ENCODE measurements around the gene EPO.
"Not testable (repeated sequence)": the region's sequence is repeated elsewhere in the genome, so short reads cannot be mapped to it uniquely, and the experiment has no call there.

Gene EPO

DNA sequence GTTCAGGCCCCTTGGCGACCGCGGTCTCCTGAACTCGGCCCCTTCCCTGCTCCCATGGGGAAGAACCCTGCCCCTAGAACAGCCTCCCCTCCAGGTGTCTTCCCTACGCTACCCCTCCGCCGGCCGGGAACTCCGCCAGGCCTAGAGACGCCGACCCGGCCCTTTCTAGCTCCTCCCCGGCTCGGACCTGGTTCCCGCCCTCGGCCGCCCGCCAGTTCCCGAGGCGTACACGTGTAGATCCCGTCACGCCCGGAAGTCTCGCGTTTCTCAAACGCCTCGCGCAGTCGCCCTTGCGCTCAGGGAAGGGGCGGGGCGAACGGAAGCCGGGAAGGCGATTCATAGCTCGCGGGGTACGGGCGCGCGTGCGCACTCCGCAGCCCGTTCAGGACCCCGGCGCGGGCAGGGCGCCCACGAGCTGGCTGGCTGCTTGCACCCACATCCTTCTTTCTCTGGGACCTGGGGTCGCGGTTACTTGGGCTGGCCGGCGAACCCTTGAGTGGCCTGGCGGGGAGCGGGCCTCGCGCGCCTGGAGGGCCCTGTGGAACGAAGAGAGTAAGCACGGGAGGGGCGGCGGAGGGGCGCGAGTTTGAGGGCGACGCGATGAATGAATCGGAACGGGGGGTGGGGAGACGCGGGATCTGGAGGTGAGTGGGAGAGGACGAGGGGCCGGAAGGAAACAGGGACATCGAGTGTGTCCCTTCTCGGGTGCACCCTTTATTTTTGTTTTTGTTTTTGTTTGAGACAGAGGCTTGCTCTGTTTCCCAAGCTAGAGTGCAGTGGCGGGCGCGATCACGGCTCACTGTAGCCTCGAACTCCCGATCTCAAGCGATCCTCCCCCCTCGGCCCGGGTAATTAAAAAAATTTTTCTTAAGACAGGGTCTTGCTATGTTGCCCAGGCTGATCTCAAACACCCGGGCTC is 14.3 kb upstream of the EPO start, which contains the start of gene POP7:
Gene POP7, plus strand, starts transcription at position 369 of the 919 bp plus-strand sequence. CDS start 710 bp downstream, outside the sequence.
- peak; percentile 98 for DNase-seq

- DNase-seq, result no peak
Measured at GRCh38 chr7:100706672-100707311, 13.5 kb upstream of the EPO start.

DNA sequence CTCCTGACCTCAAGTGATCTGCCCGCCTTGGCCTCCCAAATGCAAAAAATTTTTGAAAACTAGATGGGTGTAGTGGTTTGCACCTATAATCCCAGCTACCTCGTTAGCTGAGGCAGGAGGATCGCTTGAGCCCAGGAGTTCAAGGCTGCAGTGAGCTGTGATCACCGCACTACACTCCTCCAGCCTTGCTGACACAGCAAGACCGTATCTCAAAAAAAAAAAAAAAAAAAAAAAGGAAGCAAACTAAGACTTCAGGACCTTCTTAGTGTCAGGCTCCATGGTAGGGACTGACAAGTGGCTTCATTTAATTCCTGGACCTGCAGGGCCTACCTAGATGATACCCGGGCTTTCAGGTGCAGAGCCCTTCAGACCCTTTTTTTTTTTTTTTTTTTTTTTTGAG is 11.9 kb upstream of the EPO start:
- no peak for DNase-seq

- DNase-seq, result no peak
Measured at GRCh38 chr7:100710452-100710851, 9.8 kb upstream of the EPO start.

DNA sequence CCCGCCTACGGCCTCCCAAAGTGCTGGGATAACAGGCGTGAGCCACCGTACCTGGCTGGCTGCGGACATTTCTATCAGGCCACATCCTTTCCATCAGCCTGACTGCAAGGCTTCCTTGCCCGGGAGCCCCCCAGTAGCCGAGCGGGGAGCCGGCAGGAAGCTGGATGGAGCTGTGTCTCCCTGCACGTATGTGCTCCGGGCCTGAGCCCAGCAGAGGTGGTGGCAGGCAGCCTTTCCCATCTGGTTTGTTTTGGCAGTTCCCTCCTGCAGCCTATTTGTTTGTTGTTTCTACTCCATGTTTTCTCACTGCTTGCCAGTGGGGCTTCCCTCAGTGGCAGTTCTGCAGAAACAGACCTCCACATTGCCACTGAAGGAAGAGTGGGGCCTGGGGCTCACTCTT is 8.9 kb upstream of the EPO start:
- DNase-seq, result no peak

DNA sequence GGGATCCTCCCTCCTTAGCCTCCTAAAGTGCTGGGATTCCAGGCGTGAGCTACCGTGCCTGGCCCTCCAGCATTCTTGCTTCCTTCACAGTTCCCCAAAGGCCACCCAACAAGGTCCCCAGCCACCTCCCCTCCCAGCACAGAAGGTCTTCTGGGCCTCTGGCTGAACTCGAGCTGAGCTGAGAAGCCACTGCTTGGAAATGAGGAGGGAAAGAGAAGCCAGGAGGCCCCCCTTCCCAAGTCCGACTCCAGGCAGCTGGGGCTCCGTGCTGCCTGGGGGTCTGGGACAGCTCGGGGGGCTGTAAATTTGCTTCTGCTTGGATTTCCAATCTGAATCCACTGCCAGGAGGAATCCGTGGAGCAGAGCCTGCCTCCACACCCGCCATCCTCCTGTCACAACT is 5.5 kb upstream of the EPO start:
- no peak for DNase-seq

GRCh38 chr7:100717073-100717472 is 3.2 kb upstream of the EPO start:
- not testable (repeated sequence) for DNase-seq

- peak; percentile 49 for DNase-seq
Measured at GRCh38 chr7:100719523-100720278, 567 bp upstream of the EPO start.

GRCh38 chr7:100720671-100721504 is 620 bp downstream of the EPO start:
- DNase-seq, result no peak

DNA sequence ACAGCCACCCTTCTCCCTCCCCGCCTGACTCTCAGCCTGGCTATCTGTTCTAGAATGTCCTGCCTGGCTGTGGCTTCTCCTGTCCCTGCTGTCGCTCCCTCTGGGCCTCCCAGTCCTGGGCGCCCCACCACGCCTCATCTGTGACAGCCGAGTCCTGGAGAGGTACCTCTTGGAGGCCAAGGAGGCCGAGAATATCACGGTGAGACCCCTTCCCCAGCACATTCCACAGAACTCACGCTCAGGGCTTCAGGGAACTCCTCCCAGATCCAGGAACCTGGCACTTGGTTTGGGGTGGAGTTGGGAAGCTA is 1.2 kb downstream of the EPO start:
- DNase-seq, result no peak

GRCh38 chr7:100722480-100723212 is 2.4 kb downstream of the EPO start:
- no peak for DNase-seq

DNA sequence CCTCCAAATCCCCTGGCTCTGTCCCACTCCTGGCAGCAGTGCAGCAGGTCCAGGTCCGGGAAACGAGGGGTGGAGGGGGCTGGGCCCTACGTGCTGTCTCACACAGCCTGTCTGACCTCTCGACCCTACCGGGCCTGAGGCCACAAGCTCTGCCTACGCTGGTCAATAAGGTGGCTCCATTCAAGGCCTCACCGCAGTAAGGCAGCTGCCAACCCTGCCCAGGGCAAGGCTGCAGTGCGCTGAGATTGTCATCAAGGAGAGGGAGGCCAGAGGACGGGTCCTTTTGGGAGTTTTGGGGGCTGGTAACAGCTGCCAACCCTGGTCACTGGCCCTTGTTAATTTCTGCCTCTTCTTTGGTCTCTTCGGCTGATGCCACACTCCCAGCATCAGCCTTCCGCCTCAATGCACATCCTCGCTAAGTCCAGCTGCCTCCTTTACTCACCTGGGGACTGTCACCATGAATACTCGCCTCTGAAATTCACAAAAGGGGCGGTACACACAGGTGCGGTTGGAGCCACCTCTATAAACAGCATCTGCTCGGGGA is 3.5 kb downstream of the EPO start:
- DNase-seq, result peak; percentile 0

- peak; percentile 0 for DNase-seq
Measured at GRCh38 chr7:100724364-100724763, 4.1 kb downstream of the EPO start.

DNA sequence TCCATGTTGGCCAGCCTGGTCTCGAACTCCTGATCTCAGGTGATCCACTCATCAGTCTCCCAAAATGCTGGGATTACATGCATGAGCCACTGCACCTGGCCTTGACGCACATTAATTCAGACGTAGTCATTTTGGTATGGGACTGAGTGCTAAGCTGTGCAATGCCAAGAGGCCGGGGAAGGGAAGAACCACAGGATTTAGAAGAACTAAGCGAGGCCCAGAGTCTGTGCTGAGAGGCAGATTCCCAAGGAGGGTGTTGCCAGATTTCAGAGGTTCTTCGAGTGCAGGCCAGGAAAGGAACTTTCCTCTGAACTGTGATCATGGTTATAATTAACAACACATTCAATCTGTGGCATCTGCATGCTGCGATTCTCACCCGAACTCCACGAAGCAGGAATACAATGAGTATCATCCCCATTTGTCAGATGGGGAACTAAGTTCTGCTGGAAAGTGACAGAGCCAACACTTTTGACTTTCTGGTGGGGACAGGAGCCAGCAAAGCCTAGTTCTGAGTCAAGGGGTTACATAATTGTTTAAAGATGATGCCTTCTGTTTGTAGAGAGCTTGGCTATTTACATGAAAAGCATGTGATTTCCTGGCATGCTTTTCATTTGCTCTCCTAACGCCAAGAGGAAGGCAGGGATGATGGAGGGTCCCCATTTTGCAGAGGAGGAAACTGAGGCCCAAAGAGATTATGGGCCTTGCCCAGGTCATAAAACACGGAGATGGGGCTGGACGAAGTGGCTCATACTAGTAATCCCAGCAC is 6.9 kb downstream of the EPO start:
- peak; percentile 93 for DNase-seq

DNA sequence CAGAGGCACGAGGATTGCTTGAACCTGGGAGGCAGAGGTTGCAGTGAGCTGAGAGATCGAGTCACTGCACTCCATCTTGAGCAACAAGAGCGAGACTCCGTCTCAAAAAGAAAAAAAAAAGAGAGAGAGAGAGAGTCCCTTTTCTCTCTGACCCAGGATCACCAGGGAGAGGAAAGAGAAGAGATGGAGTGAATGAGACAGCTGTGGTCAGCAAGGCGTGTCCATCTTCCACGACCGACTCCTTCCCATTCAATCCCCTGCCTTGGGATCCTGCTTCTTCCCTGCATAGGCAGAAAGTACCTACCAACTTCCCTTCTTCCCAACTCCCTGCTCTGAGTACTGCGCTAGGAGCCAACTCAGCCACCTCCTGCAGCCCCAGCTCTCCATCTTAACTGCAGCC is 7.9 kb downstream of the EPO start:
- no peak for DNase-seq

DNA sequence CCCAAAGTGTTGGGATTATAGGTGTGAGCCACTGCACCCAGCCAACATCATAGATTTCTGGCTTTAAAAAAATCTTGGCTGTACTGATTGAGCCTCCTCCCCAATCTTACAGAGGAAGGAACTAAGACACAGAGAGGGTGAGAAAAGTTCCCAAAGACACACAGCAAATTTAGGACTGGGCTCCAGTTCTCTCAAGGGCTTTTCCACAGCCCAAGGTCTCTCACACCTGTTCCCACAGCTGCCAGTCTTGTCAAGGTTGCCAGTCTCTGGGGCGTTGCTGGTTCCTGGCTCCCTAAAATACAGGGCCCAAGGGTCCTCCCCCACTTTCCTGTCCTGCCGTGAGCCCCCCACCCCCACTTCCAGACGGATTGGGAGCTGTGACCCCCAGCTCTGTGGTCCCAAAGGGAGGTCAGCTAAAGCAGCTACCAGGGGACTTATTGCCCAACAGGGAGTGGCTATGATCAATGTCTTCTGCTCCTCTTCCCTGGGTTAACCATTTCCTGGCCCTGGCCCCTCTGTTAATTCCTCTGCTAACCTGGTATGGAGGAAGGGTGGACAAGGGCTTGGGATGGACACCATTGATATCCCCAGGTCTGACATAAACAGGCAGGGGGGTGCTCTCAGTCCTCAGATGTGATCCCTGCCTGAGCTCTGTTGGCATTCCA is 10.0 kb downstream of the EPO start:
- DNase-seq, result no peak

DNA sequence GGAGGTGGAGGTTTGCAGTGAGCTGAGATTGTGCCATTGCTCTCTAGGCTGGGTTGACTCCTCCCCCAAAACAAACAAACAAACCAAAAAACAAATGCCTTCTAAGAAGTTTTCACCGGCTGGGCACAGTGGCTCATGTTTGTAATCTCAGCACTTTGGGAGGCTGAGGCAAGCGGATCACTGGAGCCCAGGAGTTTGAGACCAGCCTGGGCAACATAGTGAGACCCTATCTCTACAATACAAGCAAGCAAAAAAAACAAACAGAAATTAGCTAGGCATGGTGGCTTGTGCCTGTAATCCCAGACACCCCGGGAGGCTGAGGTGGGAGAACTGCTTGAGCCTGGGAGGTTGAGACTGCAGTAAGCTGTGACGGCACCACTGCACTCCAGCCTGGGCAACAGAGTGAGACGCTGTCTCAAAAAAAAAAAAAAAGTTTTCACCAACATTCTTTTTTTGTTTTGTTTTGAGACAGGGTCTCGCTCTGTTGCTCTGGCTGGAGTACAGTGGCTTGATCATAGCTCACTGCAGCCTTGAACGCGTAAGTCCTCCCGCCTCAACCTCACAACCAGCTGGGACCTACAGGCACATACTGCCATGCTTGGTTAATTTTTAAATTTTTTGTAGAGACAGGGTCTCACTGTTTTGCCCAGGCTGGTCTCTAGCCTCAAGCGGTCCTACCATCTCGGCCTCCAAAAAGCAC is 11.8 kb downstream of the EPO start:
- DNase-seq, result no peak

DNA sequence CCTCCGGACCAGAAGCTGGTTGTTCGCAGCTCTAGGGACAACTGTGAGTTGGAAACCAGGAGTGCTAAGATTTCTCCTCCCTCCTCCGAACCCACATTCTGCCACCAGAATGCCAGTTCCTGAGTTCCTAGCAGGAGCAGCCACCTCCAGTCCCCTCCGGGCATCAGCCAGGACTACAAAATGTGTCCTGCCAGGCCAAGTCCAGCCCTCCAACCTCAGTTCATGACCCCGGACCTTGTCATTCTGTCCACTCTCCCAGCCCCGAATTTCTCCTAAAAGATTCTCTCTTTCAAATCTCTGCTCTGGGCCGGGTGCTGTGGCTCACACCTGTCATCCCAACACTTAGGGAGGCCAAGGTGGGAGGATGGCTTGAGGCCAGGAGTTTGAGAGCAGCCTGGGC is 15.5 kb downstream of the EPO start:
- DNase-seq, result no peak

GRCh38 chr7:100736671-100737070 is 16.4 kb downstream of the EPO start:
- no peak for DNase-seq

DNA sequence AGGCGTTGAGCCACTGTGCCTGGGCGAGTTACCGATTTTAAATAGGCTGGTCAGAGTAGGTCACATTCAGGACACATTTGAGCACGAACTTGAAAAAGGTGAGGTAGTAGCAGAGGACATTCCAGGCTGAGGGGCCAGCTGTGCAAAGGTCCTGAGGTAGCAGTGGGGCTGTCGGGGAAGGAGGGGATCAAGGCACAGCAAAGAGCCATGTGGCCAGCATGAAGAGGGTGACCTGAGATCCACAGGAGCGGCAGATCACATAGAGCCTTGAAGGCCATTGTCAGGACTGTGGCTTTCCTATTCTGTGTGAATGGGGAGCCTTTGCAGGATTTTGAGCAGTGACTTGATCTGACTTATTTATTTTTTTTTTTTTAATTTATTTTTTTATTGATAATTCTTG is 19.7 kb downstream of the EPO start:
- DNase-seq, result no peak
